Body of pancreas (tissue), 4 donors: ENCODE data around the gene TUBGCP4. TPM values are rescaled to one million over a fixed set of nuclear protein-coding genes. Genes with fewer than 3 reads are reported as not detected.

Experiments
- ATAC-seq: fragments of 150-250 bp; one replicate; pipeline ENCODE4 v1.9.1; 2016
- DNase-seq, 4 donors: peaks; one replicate each; pipeline ENCODE4 v3.0.0-alpha.2; 2019
- H3K27ac ChIP-seq, 4 donors: fragments of 200-600 bp; sonication (generic); 1 replicate in 3 of 4; 2 replicates in 1 of 4; pipeline versions ENCODE4 v1.5.1 to v1.6.1; 2016 to 2019; ENCODE audit warnings: mild to moderate bottlenecking in 1 of 4, mixed read lengths in 1 of 4, moderate library complexity in 1 of 4
- H3K27me3 ChIP-seq, 2 donors: fragments of 200-600 bp; sonication (generic); one replicate each; pipeline ENCODE4 v1.6.0; 2016; ENCODE audit warnings: mild to moderate bottlenecking in 1 of 2
- H3K36me3 ChIP-seq, 2 donors: fragments of 200-600 bp; sonication (generic); replicated peaks in 1 of 2; 2 replicates each; pipeline ENCODE4 v1.5.1; 2016; ENCODE audit warnings: low read depth in 2 of 2; ENCODE audit not compliant: insufficient read depth in 1 of 2
- H3K4me1 ChIP-seq: fragments of 200-600 bp; sonication (generic); one replicate; pipeline ENCODE4 v1.6.0; 2016
- H3K4me3 ChIP-seq, 2 donors: fragments of 200-600 bp; sonication (generic); 1 replicate in 1 of 2; 2 replicates in 1 of 2; pipeline ENCODE4 v1.5.1; 2016 to 2019
- H3K9me3 ChIP-seq, 3 donors: fragments of 200-600 bp; sonication (generic); 1 replicate in 2 of 3; 2 replicates in 1 of 3; pipeline ENCODE4 v1.5.1; 2016
- CTCF ChIP-seq, 7 experiments: fragments of 450-650 bp in 4 of 7; fragments of 200-600 bp in 3 of 7; sonication (generic) in 3 of 7; IDR thresholded peaks; one replicate each; pipeline ENCODE4 v1.5.1; 2016 to 2019; ENCODE audit warnings: antibody characterized with exemption in 7 of 7
- POLR2A ChIP-seq, 3 donors: fragments of 450-650 bp; IDR thresholded peaks; one replicate each; pipeline ENCODE4 v1.6.1; 2016; ENCODE audit warnings: antibody characterized with exemption in 3 of 3, mild to moderate bottlenecking in 2 of 3
- WGBS, 2 donors: methylation state at CpG; one replicate each; pipeline ENCODE4 v1.1.5; 2017; 5-methylcytosine and 5-hydroxymethylcytosine counted together
- intact Hi-C: fragments of 100-400 bp; cut with DNase I; formaldehyde crosslinking; loops from one replicate; pipeline ENCODE4 v1.15.1; 2023
- total RNA-seq, 2 donors: library from RNA; depleted of rRNA; stranded (reverse); fragments of >200 nt; gene quantifications; one replicate each; pipeline ENCODE4 v1.1.0, GENCODE V29; 2016

TUBGCP4 gene
- total RNA-seq, 2 donors from 2014 or later, result 12.2 to 22.1 TPM

GRCh38 chr15:43329960-43330779 is 40.7 kb upstream of the TUBGCP4 start, which contains the start of gene LCMT2:
Gene LCMT2, minus strand, starts transcription at chr15:43330573. Its CDS starts 84 bp downstream, at chr15:43330489.
- 0 to 1% methylated on average over 5 to 86 of the region's 86 CpGs for WGBS, 2 donors

GRCh38 chr15:43330780-43331087 is 40.2 kb upstream of the TUBGCP4 start:
- Histone ChIP-seq H3K4me3 (peak overlapping the region; percentile 46 to 82), H3K9me3 (no peaks in the 10 kb centered on the region), H3K27me3 (no peaks in the 10 kb centered on the region), H3K36me3 (no peaks in the 10 kb centered on the region), H3K27ac (peak overlapping the region; percentile 80 to 98 (median 91)), H3K4me1 (peaks cover 18% of the 10 kb centered on the region)
- intact Hi-C loops, result no loop called here
- ATAC-seq (no peak), DNase-seq (no peak)
- no peak for TF ChIP-seq CTCF (IDR thresholded peaks at IDR 0.05)
- TF ChIP-seq POLR2A (IDR thresholded peaks at IDR 0.05), result no peak
- WGBS, 2 donors, result 3% methylated on average over 7 of the region's 7 CpGs

More at GRCh38 chr15:43329960-43330779, 40.7 kb upstream of the TUBGCP4 start, which contains the start of gene LCMT2:
- intact Hi-C loops, result no loop called here
- Histone ChIP-seq H3K27me3 (no peaks in the 10 kb centered on the region), H3K4me3 (peak within 1 kb of the TSS; percentile 46 to 82), H3K36me3 (no peaks in the 10 kb centered on the region), H3K9me3 (no peaks in the 10 kb centered on the region), H3K4me1 (peaks cover 18% of the 10 kb centered on the region), H3K27ac (peak within 1 kb of the TSS; percentile 80 to 98 (median 91))
- TF ChIP-seq CTCF (IDR thresholded peaks at IDR 0.05) (peak in 2 of 7 experiments; percentile 18 to 27), POLR2A (IDR thresholded peaks at IDR 0.05) (peak; percentile 48 to 82 (median 75))
- ATAC-seq (peak; percentile 96), DNase-seq (peak; percentile 90 to 93 (median 91))

- no peak overlapping the region for H3K4me3 ChIP-seq
- DNase-seq, result no peak
- no peak for ATAC-seq
- WGBS, 2 donors, result 71 to 74% methylated on average over 2 of the region's 2 CpGs
- no peaks in the 10 kb centered on the region for H3K4me1 ChIP-seq
- no peaks in the 10 kb centered on the region for H3K27me3 ChIP-seq
- H3K36me3 ChIP-seq, result no peaks in the 10 kb centered on the region
- intact Hi-C loops, result no loop called here
- H3K27ac ChIP-seq, result no peak overlapping the region
- no peaks in the 10 kb centered on the region for H3K9me3 ChIP-seq
- TF ChIP-seq POLR2A (IDR thresholded peaks at IDR 0.05), result no peak
- no peak for TF ChIP-seq CTCF (IDR thresholded peaks at IDR 0.05)
Observed at GRCh38 chr15:43346305-43346704, 24.6 kb upstream of the TUBGCP4 start.

- Histone ChIP-seq H3K36me3 (no peaks in the 10 kb centered on the region), H3K4me3 (no peak overlapping the region), H3K27me3 (no peaks in the 10 kb centered on the region), H3K27ac (no peak overlapping the region), H3K4me1 (no peaks in the 10 kb centered on the region), H3K9me3 (no peaks in the 10 kb centered on the region)
- no peak for ATAC-seq
- TF ChIP-seq POLR2A (IDR thresholded peaks at IDR 0.05) (no peak), CTCF (IDR thresholded peaks at IDR 0.05) (no peak)
- DNase-seq, result no peak
- intact Hi-C loops, result no loop called here
- WGBS, 2 donors, result 66 to 78% methylated on average over 3 of the region's 3 CpGs
Observed at GRCh38 chr15:43347114-43347513, 23.8 kb upstream of the TUBGCP4 start.
